A673 (cell line): ENCODE data around the gene MEN1. TPM values are rescaled to one million over a fixed set of nuclear protein-coding genes. Genes with fewer than 3 reads are reported as not detected.

Experiments used
- BruUV-seq: library from RNA; stranded (reverse); fragments of 400-500 nt; replicated peaks from 2 replicates; lab custom pipeline; 2021; lab: Mats Ljungman, UMichigan
- CTCF ChIA-PET: fragments of 300-600 bp; sonication (Branson Sonifier 250); formaldehyde crosslinking; loops from one replicate; lab custom pipeline; 2022; ENCODE audit warnings: antibody characterized with exemption; lab: Charles Lee
- POLR2A ChIA-PET: fragments of 300-600 bp; sonication (Branson Sonifier 250); formaldehyde crosslinking; loops from one replicate; lab custom pipeline; 2022; ENCODE audit warnings: antibody characterized with exemption; ENCODE audit not compliant: low non-redundant PET; lab: Charles Lee
- DNase-seq: peaks from one replicate; pipeline ENCODE4 v3.0.0-alpha.2; 2015; ENCODE audit warnings: low spot score
- H3K27ac ChIP-seq: fragments of 200-600 bp; sonication (generic); 2 replicates; pipeline ENCODE4 v1.5.1; 2016; ENCODE audit warnings: mixed run types, low read depth, mild to moderate bottlenecking, mixed read lengths, antibody characterized with exemption, low read length; ENCODE audit not compliant: poor library complexity, severe bottlenecking
- H3K27me3 ChIP-seq: fragments of 200-600 bp; sonication (generic); replicated peaks from 2 replicates; pipeline ENCODE4 v1.6.1; 2017; ENCODE audit warnings: mixed run types, low read depth, mild to moderate bottlenecking, mixed read lengths, antibody characterized with exemption, low read length; ENCODE audit not compliant: insufficient read depth, poor library complexity
- H3K36me3 ChIP-seq: fragments of 200-600 bp; sonication (generic); 2 replicates; pipeline ENCODE4 v1.6.1; 2016; ENCODE audit warnings: mixed run types, mild to moderate bottlenecking, mixed read lengths, antibody characterized with exemption, low read length; ENCODE audit not compliant: insufficient read depth, poor library complexity, severe bottlenecking
- H3K4me1 ChIP-seq: fragments of 200-600 bp; sonication (generic); 2 replicates; pipeline ENCODE4 v1.6.1; 2017; ENCODE audit warnings: mixed run types, mild to moderate bottlenecking, mixed read lengths, antibody characterized with exemption, low read length; ENCODE audit not compliant: insufficient read depth, poor library complexity, severe bottlenecking
- H3K4me3 ChIP-seq: fragments of 200-600 bp; sonication (generic); 2 replicates; pipeline ENCODE4 v1.5.1; 2016; ENCODE audit warnings: low read depth, mixed run types, mild to moderate bottlenecking, mixed read lengths, low read length; ENCODE audit not compliant: poor library complexity, severe bottlenecking
- H3K9me3 ChIP-seq: fragments of 200-600 bp; sonication (generic); 2 replicates; pipeline ENCODE4 v1.6.1; 2016; ENCODE audit warnings: mixed run types, low read depth, mild to moderate bottlenecking, mixed read lengths, antibody characterized with exemption, low read length; ENCODE audit not compliant: poor library complexity, severe bottlenecking
- EZH2 ChIP-seq: fragments of 200-600 bp; sonication (generic); IDR thresholded peaks from 2 replicates; pipeline ENCODE4 v1.6.1; 2017; ENCODE audit warnings: borderline replicate concordance, low read depth, mild to moderate bottlenecking, mixed read lengths, antibody characterized with exemption, low read length; ENCODE audit not compliant: poor library complexity, severe bottlenecking
- intact Hi-C: fragments of 100-400 bp; cut with micrococcal nuclease; formaldehyde crosslinking; loops from one replicate; pipeline ENCODE4 v1.10.0; 2022; ENCODE audit not compliant: unreplicated experiment
- total RNA-seq: library from RNA; stranded (reverse); gene quantifications from 2 replicates; pipeline ENCODE4 v1.2.3, GENCODE V29; 2021
- TF ChIP-seq, protein P1 (sequence below): fragments of 300-800, 200-600 bp; sonication (generic); conservative IDR thresholded peaks from 2 replicates; pipeline ENCODE4 v1.5.1; 2017; ENCODE audit warnings: low read depth, mild to moderate bottlenecking, antibody characterized with exemption, low read length, moderate library complexity, mixed read lengths

The MEN1 gene
- total RNA-seq, 1 experiment from 2014 or later = 45.7 TPM

DNA sequence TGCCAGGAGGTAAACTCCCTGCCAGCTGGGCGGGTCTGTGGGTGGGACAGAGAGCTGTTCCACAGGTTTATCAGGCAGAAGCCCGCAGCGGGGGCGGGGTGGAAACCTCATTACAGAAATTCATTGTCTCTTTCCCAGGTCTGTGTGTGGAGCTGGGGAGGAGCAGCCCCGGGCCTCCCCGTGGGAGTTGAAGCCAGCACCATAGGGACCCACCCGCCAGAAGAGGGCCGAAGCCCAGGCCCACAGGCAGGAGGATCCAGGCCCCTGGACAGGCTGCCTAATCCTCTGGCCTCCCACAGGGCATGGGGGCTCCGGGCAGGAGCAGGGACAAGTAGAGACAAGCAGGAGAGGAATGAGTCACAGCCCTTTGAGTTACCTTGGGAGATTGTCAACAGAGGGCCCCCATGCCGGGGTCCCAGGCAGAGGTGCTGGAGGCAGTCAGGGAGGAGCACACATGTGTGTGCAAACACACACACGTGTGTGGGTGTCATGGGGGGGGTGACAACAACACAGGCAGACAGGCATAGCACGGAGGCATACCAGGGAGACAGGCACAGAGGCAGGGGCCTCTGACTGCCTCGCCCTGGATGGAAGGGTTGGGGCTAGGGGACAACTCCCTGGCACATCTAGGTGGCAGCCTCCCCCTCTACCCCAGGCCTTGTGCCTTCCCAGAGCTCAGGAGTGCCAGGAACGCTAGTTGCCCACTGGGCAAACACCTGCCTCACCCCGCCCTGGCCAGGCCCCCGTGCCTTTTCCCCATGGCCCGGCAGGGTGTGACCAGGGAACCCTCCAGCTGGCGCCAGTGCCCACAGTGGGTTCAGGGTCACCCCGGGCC is 32.7 kb upstream of the MEN1 start:
- peak overlapping the region; percentile 67 for H3K4me3 ChIP-seq
- H3K4me1 ChIP-seq = peaks cover 13% of the 10 kb centered on the region
- no peak overlapping the region for H3K27ac ChIP-seq
- H3K36me3 ChIP-seq = no peaks in the 10 kb centered on the region
- no peaks in the 10 kb centered on the region for H3K27me3 ChIP-seq
- intact Hi-C loops = loop anchor here (10.0 kb wide), 2 partner anchors 412 to 472 kb away; partner anchors contain the start of gene CDC42EP2
- CTCF ChIA-PET = no interaction called here
- BruUV-seq = no TSS peak
- no peaks in the 10 kb centered on the region for H3K9me3 ChIP-seq
- POLR2A ChIA-PET = no interaction called here
- no peak for DNase-seq
- TF ChIP-seq, protein P1, sequence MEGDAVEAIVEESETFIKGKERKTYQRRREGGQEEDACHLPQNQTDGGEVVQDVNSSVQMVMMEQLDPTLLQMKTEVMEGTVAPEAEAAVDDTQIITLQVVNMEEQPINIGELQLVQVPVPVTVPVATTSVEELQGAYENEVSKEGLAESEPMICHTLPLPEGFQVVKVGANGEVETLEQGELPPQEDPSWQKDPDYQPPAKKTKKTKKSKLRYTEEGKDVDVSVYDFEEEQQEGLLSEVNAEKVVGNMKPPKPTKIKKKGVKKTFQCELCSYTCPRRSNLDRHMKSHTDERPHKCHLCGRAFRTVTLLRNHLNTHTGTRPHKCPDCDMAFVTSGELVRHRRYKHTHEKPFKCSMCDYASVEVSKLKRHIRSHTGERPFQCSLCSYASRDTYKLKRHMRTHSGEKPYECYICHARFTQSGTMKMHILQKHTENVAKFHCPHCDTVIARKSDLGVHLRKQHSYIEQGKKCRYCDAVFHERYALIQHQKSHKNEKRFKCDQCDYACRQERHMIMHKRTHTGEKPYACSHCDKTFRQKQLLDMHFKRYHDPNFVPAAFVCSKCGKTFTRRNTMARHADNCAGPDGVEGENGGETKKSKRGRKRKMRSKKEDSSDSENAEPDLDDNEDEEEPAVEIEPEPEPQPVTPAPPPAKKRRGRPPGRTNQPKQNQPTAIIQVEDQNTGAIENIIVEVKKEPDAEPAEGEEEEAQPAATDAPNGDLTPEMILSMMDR = no peak
- no peak for TF ChIP-seq EZH2

DNA sequence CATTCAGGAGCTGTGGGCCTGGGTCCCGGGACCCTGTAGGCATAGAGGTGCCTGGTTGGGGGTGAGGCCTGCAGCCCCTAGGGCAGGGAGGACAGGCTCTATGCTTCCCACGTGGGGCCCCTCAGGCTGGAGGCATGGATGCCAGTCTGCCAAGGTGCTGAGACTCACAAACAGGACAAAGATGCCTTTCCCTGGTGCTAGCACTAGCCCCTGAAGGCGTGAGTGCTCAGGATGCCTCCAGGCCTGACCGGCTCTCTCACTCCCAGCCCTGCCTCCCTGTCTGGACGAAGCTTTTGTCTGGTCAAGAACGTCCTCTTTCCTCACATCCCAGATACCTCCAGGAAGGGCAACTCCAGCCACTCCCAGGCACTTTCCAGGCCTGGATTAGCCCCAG is 32.0 kb upstream of the MEN1 start:
- intact Hi-C loops = loop anchor here (10.0 kb wide), 2 partner anchors 412 to 472 kb away; partner anchors contain the start of gene CDC42EP2
- no TSS peak for BruUV-seq
- DNase-seq = no peak
- no peak overlapping the region for H3K27ac ChIP-seq
- TF ChIP-seq, protein P1 = no peak
- TF ChIP-seq EZH2 = no peak
- H3K9me3 ChIP-seq = no peaks in the 10 kb centered on the region
- H3K4me1 ChIP-seq = peaks cover 13% of the 10 kb centered on the region
- CTCF ChIA-PET = interaction anchor here (0.6 kb wide), 1 partner anchor 31 kb away, joined by 3 read pairs; no protein-coding TSS in a partner anchor
- H3K36me3 ChIP-seq = no peaks in the 10 kb centered on the region
- POLR2A ChIA-PET = no interaction called here
- no peak overlapping the region for H3K4me3 ChIP-seq
- no peaks in the 10 kb centered on the region for H3K27me3 ChIP-seq

DNA sequence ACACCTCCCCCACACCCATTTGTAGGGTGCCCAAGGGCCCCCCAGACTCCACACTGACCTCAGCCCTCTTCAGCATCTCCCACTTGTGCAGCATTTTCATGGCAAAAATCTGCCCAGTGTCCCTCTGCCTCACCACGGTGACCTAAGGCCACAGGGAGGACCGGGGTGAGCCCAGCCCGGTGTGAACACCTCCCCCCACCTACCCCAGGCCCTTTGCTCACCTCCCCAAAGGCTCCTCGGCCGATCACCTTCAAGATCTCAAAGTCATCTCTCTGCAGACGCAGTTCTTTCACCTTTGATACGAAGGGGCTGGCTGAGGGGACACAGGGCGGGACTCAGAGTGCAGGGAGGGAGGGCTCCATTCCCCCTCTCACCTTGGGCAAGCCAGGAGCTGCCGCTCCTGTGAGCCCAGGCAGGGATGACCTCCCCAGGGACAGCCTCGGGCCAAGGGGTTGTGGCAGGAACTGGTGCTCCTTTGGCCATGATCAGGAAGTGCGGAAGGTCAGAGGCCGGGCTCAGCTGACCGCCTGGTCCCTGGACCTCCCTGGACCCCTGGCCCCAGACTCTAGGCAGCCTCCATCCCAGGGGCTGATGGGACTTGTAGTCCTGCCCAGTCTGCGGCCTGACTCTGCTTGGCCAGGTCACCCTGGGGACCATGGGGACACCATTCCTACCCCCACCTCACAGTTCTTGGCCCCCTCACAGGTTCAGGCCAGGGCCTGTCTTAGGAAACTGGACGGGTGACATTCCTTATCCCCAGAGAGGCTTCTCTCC is 31.4 kb upstream of the MEN1 start:
- intact Hi-C loops = loop anchor here (10.0 kb wide), 2 partner anchors 413 to 473 kb away; partner anchors contain the start of gene CDC42EP2
- H3K27me3 ChIP-seq = no peaks in the 10 kb centered on the region
- no TSS peak for BruUV-seq
- no peaks in the 10 kb centered on the region for H3K36me3 ChIP-seq
- no peak overlapping the region for H3K27ac ChIP-seq
- no peak for TF ChIP-seq EZH2
- TF ChIP-seq, protein P1 = no peak
- H3K4me1 ChIP-seq = peaks cover 13% of the 10 kb centered on the region
- no peaks in the 10 kb centered on the region for H3K9me3 ChIP-seq
- no peak for DNase-seq
- H3K4me3 ChIP-seq = no peak overlapping the region
- ChIA-PET CTCF (interaction anchor here (0.6 to 0.7 kb wide), 2 partner anchors 30 to 32 kb away, joined by 3 to 4 read pairs; no protein-coding TSS in a partner anchor), POLR2A (no interaction called here)
